Raji (cell line): Measurements from ENCODE around the gene ATXN7L2.

ENCODE experiments used
- POLR2A ChIP-seq: IDR thresholded peaks from 2 replicates; pipeline ENCODE4 v1.6.1; 2011; ENCODE audit warnings: low read depth, low read length, control low read depth; ENCODE audit not compliant: insufficient read depth

Gene ATXN7L2

GRCh38 chr1:109472779-109473178, 10.9 kb upstream of the ATXN7L2 start:
- TF ChIP-seq POLR2A = no peak

DNA sequence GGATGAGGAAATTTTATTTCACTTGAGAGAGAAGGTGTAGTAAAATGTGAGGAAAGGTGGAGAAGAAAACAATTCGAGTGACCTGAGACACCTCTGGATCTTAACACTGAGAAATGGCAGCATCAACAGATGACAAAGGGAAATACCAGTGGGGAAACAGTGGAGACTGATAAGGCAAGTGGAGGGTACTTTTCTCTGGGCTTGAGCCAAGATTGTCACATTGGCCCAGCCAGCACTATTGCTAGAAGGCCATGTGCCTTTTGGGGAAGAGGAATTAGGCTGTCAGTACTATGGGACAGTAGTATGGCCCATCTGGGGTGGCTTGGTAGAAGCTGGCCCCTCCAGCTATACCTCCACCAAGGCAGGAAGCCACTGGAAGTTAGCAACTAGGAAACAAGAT, 9.0 kb upstream of the ATXN7L2 start:
- no peak for TF ChIP-seq POLR2A

DNA sequence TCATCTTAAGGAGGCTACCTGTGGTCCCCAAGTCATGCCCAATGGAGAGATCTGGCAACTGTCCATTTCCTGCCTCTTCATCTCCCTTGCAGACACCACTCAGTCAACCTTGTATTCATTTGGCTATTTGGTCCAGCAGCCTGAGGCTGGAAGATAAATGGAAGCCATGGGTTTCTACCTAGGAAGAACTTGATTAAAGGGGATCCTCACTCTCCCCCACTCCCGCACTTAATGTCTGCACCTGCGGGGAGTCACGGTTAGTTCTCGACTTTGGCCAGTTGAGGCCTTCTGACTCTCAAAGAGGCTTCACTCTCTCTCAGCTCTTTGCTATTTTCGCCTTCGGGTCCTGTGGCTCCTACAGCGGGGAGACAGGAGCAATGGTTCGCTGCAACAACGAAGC, 8.4 kb upstream of the ATXN7L2 start:
- TF ChIP-seq POLR2A = no peak

DNA sequence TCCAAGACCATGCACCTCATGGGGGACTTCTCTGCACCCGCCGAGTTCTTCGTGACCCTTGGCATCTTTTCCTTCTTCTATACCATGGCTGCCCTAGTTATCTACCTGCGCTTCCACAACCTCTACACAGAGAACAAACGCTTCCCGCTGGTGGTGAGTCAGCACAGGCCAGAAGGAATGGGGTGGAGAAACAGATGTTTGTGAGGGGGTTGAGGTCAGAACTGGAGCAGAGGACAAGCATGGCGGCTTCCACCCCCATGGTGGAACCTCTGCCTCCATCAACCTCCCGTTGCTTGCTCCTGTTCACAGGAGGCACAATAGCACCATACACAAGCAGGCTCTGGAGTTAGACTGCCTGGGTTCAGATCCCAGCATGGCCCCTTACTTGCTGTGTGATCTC, 6.9 kb upstream of the ATXN7L2 start:
- TF ChIP-seq POLR2A = no peak

DNA sequence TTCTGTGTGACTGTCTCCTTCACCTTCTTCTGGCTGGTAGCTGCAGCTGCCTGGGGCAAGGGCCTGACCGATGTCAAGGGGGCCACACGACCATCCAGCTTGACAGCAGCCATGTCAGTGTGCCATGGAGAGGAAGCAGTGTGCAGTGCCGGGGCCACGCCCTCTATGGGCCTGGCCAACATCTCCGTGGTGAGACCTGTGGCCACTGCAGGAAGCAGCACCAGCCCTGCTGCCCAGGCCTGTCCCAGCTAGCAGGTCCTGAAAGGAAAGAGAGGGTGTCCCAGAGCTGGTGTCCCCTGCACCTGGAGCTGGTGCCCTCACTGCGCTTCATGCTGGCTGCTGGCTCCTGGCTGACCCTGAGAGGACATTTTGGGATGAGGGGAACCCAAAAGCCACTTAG, 5.9 kb upstream of the ATXN7L2 start:
- peak; percentile 33; the same call in 1 of the 2 replicates for TF ChIP-seq POLR2A

DNA sequence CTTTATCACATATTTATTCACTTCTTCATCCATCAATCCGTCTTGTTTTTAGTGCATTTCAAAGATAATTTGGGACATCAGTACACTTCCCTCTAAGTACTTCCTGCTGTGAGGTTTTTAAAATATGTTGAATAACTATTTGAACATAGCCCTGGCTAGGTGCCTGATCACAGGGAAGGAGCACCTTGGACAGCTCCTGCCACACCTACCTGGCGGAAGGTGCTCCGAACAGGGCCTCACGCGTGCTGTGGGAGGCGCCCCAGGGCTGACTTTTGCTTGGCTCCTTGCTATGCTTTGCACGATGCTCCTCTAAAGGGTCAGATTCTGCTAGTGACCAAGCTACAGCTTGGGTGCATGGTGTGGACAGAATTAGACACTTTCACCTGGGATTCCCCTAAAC, 4.9 kb upstream of the ATXN7L2 start:
- no peak for TF ChIP-seq POLR2A

GRCh38 chr1:109479311-109479710, 4.4 kb upstream of the ATXN7L2 start:
- no peak for TF ChIP-seq POLR2A

- no peak for TF ChIP-seq POLR2A
Observed at GRCh38 chr1:109479901-109480300, 3.8 kb upstream of the ATXN7L2 start.

DNA sequence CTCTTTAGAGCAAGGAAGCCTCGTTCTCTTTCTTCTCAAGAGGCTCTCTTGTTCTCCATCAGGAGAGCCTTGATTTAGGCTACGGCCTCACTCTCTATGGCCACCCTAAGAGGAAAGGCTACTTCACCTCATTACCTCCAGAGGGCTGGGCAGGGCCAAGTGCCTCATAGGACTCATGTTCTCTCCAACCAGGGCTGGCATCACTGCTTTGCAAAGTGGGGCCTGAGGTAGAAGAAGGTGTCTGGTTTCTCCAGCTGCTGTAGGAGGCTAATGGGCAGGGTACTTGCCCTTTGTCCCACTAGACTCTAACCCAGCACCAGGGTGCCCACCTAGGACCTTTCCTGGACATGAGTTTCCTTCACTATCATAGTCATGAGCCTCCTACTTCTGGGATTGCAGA, 2.1 kb upstream of the ATXN7L2 start:
- TF ChIP-seq POLR2A = no peak

GRCh38 chr1:109482242-109482641, 1.5 kb upstream of the ATXN7L2 start:
- TF ChIP-seq POLR2A = no peak

DNA sequence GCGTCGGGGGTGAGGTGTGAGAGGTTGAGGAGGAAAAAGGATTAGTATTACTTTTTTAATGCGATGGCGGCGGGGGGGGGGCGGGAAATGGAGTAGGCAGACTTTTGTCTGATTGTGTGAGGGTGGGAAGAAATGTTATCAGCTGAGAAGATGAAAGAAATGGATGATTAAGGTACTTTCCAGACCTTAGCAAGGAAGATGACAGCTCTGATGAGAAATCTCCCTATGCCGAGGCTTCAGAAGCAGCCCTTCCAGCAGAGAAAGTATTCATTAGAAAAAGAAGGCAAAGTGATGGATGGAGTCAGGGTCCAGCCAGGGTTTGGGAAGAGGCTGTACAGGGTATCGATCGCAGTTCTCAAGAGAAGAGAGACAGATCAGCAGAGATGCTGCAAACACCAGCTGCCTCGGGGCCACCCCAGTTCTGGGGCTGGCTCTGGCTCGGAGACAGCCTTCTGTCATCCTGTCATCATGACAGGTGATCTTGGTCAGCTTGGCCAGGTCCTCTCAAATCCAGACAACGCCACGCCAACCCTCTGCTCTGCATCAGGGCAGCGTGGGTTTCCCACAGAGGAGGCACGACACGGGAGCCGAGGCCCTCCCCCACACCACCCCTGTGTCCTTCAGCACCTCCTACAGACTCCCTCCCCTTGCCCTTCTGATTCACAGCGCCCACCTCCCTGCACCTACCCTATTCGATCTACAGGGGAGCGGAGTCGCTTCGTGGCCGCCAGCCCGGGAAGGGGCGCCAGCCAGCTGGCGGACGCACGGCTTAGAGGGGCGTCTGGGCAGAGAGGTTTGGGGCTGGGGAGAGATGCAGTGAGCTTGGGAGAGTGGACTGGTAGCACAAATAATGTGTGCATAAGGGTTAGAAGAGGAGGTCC, 674 bp upstream of the ATXN7L2 start:
- no peak for TF ChIP-seq POLR2A

GRCh38 chr1:109484519-109484975, 842 bp downstream of the ATXN7L2 start:
- no peak for TF ChIP-seq POLR2A

DNA sequence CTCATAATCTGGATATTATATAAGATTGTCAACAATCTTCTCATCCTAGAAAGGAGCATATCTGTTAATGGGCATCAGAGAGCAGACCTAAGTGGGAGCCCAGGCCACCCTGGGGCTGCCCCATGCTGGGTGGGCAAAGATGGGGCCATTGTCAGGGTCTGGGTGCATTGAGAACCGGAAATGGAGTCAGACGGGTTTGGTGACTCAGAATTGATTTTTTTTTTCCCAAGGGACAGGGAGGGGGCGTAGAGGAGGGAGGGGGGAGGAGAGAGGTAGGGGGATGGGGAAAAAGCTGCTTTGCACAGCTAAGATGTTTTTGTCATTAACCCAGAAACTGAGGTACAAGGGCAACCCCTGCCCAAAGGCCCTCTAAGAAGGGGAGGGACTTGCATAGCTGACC, 1.3 kb downstream of the ATXN7L2 start:
- TF ChIP-seq POLR2A = no peak

DNA sequence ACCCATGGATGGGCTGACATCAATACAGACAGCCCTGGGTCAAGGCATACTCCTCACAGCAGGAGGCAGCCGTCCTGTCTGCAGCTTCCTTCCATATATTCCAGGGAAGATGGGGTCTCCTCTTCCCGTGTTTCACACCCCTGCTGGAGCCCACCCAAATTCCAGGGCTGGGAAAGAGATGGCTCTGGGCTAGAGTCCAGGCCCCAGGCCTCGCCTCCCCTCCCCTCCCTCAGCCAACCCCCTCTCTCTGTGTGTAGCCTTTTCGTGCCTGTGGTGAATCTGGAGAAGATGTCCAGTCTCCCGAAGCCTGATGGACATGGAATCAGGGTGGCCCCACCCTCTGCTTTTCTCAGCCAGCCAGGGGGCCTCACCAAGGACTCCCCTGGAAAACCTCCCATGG, 3.6 kb downstream of the ATXN7L2 start:
- TF ChIP-seq POLR2A = no peak

DNA sequence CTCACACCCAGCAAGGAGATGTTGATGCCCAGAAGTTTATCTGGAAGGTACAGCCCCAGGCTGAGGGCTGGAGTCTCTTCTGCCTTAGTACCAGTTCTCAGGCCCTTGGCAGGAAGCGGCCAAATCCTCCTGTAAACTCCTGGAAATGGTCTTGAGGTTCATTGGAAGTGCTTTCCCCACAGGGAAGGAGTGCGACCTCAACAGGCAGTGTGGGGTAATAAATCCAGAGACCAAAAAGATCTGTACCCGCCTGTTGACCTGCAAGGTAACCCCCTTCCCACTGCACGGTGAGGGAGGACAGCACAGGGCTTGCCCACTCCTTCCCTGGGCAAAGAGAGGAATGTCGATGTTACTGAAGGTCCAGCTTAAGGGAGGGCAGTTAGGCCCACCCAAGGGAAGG, 4.5 kb downstream of the ATXN7L2 start:
- TF ChIP-seq POLR2A = no peak

DNA sequence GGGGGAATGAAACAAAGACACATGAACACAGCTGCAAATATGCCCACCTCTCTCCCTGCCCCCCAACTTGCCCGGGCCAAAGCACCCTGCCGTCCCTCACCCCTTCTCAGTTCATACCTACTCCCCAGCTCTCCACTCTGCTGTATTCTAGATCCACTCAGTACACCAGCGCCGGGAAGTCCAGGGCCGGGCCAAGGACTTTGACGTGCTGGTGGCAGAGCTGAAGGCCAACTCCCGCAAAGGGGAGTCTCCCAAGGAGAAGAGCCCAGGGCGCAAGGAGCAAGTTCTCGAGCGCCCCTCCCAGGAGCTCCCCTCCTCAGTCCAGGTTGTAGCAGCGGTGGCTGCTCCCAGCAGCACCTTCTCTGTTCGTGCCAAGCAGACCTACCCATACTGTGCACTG, 5.0 kb downstream of the ATXN7L2 start:
- TF ChIP-seq POLR2A = no peak
